ENCODE data around the gene DSE.

Gene DSE

DNA sequence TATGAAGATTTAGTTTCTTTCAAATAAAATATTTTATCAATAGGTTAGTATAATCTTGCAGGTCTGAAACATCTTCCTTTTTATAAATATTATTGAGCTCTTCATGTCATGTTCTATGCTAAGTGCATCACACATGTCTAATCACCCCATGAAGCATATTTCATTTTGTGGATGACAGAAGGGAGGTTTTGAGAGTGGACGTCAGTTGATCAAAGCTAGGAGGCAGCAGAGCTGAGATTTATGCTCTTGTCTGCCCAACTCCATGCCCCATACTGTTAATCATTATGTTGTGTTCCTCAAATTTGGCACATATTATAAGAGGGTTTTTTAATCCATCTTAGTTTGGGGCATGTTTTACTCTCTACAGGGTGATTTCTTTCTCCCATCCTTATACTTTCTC lies 22.7 kb downstream of the DSE start:
- TF ChIP-seq, protein P1, sequence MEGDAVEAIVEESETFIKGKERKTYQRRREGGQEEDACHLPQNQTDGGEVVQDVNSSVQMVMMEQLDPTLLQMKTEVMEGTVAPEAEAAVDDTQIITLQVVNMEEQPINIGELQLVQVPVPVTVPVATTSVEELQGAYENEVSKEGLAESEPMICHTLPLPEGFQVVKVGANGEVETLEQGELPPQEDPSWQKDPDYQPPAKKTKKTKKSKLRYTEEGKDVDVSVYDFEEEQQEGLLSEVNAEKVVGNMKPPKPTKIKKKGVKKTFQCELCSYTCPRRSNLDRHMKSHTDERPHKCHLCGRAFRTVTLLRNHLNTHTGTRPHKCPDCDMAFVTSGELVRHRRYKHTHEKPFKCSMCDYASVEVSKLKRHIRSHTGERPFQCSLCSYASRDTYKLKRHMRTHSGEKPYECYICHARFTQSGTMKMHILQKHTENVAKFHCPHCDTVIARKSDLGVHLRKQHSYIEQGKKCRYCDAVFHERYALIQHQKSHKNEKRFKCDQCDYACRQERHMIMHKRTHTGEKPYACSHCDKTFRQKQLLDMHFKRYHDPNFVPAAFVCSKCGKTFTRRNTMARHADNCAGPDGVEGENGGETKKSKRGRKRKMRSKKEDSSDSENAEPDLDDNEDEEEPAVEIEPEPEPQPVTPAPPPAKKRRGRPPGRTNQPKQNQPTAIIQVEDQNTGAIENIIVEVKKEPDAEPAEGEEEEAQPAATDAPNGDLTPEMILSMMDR (IDR thresholded peaks at IDR 0.05; ENCODE audit: insufficient read depth, low read depth, low read length, missing control alignments) = no peak
- no peak overlapping the region for H3K4me3 ChIP-seq (ENCODE audit: low read length)
- DNase-seq (ENCODE audit: low read depth) = no peak

DNA sequence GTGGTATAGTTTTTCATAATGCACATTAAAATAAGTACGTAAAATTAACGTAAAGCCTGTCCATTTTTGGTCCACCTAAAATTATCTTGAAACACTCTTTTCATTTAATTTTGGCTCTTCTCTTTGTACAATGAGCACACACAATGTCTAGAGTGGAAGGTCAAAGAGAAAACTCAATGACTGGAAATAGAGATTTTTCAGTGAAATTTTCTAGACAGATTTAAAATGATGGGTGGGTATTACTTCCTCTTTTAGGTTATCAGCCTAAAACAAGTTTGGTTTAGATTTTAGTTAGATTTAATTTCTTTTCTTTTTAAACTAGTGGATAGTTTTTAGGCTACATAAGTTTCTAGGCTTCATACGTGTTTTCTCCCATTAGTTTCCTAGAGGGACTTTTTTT lies 24.9 kb downstream of the DSE start:
- DNase-seq (ENCODE audit: low read depth) = no peak
- H3K4me3 ChIP-seq (ENCODE audit: low read length) = no peak overlapping the region
- TF ChIP-seq, protein P1 (IDR thresholded peaks at IDR 0.05; ENCODE audit: insufficient read depth, low read depth, low read length, missing control alignments) = no peak

DNA sequence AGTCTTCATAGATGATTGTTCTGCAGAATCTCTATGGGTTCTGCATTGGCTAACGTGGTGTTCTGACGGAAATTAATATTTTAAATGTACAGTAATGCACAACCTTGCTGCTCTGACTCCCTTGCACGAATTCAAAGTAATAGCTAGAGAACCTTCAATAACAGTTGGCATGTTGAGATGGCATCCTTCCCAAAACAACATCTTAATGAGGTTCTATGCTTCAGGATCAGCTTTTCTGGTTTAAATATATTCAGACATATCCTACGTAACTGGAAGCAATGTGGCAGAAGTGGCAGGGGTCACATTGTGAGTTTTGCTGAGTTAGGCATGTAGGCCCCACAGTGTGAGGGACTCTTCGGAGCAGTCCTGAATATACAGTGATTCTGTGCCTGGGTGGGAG lies 25.7 kb downstream of the DSE start:
- TF ChIP-seq, protein P1 (IDR thresholded peaks at IDR 0.05; ENCODE audit: insufficient read depth, low read depth, low read length, missing control alignments) = no peak
- no peak for DNase-seq (ENCODE audit: low read depth)
- H3K4me3 ChIP-seq (ENCODE audit: low read length) = no peak overlapping the region

DNA sequence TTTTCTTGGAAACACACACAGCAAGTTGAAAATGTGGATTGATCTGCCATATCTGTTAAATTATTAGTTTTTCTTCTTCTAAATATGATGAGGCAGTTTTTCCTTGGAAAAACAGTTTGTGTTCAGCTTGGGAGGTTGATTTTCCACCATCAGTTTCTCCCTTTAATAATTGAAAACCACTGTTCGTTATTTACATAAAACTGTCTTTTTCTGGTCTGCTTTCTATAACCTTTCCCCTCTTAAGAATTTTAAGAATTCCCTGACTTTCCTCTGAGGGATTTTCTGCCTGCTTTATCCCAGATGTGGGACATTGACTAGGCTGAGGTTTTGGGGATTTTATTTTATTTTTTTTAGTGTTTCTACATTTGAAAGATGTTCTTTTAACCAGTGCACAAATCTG lies 27.2 kb downstream of the DSE start:
- TF ChIP-seq, protein P1 (IDR thresholded peaks at IDR 0.05; ENCODE audit: insufficient read depth, low read depth, low read length, missing control alignments) = no peak
- H3K4me3 ChIP-seq (ENCODE audit: low read length) = no peak overlapping the region
- DNase-seq (ENCODE audit: low read depth) = no peak

DNA sequence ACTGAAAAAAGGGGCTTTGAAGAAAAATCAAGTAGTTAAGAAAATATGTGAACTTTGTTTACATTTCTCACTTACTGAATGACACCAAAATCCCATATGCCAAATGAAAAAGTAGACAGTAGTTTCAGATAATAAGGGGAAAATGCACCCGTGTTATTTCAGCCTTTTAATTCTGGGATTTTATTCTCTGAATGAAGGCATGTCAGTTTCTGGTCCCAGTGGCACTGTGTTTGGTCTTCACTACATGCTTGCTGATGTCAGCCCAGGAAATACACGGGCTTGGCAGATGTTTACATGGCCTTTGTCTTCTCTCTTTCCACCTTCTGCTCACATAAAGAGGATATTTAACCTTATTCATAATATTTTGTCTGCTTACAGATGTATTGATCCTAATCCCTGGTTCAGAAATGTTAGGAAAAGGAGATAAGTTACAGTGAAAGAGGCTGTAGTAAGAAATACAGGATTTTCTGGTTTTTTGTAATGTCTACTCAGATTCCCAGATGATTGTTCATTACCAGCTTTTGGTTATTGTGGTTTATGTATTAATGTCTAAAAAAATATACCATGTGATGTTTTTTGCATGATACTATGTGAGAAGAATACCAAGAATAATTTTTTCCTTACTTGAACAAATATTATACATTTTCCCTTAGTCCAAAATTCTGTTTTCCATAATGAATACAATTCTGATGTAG lies 27.7 kb downstream of the DSE start:
- TF ChIP-seq, protein P1 (IDR thresholded peaks at IDR 0.05; ENCODE audit: insufficient read depth, low read depth, low read length, missing control alignments) = no peak
- H3K4me3 ChIP-seq (ENCODE audit: low read length) = no peak overlapping the region
- peak; percentile 53 for DNase-seq (ENCODE audit: low read depth)

DNA sequence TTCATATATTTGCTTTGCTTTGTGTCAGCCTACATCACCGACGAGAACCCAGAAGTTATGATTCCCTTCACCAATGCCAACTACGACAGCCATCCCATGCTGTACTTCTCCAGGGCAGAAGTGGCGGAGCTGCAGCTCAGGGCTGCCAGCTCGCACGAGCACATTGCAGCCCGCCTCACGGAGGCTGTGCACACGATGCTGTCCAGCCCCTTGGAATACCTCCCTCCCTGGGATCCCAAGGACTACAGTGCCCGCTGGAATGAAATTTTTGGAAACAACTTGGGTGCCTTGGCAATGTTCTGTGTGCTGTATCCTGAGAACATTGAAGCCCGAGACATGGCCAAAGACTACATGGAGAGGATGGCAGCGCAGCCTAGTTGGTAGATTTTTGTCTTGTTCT lies 28.5 kb downstream of the DSE start:
- TF ChIP-seq, protein P1 (IDR thresholded peaks at IDR 0.05; ENCODE audit: insufficient read depth, low read depth, low read length, missing control alignments) = no peak
- no peak overlapping the region for H3K4me3 ChIP-seq (ENCODE audit: low read length)
- DNase-seq (ENCODE audit: low read depth) = no peak

DNA sequence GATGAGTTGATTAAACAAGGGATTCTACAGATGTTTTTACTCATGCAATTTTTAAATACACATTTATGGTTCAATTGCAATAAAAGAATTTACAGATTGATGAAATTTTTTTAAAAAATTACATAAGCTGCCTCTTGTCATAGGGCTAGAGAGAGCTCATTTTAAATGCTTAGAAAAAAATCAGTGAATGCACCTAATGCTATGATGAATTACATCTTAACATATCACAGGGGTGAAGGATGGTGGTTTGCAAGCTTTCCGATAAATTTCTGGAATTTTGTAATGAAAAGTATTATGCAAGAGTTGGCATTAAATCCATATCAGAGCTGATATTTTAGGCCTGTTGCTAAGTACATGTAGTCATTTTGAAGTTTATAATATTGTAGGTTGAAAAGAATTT lies 29.6 kb downstream of the DSE start:
- TF ChIP-seq, protein P1 (IDR thresholded peaks at IDR 0.05; ENCODE audit: insufficient read depth, low read depth, low read length, missing control alignments) = no peak
- DNase-seq (ENCODE audit: low read depth) = no peak

More for the DNA sequence above, 29.6 kb downstream of the DSE start:
- no peak overlapping the region for H3K4me3 ChIP-seq (ENCODE audit: low read length)
